ENCODE data around the gene PLCG1. TPM values are rescaled to one million over a fixed set of nuclear protein-coding genes. Genes with fewer than 3 reads are reported as not detected.

Gene PLCG1
- total RNA-seq, 1 donor from 2014 or later, result 460 TPM

GRCh38 chr20:41165001-41165882 lies 27.9 kb downstream of the PLCG1 start:
- intact Hi-C loops (cut with micrococcal nuclease), result no loop called here

- intact Hi-C loops (cut with micrococcal nuclease), result no loop called here
Observed at GRCh38 chr20:41166201-41167117, 29.1 kb downstream of the PLCG1 start.

- intact Hi-C loops (cut with micrococcal nuclease), result no loop called here
Observed at GRCh38 chr20:41167118-41167470, 29.8 kb downstream of the PLCG1 start.

GRCh38 chr20:41167481-41168253 lies 30.3 kb downstream of the PLCG1 start:
- intact Hi-C loops (cut with micrococcal nuclease), result no loop called here

GRCh38 chr20:41168281-41169161 lies 31.2 kb downstream of the PLCG1 start:
- intact Hi-C loops (cut with micrococcal nuclease), result no loop called here

GRCh38 chr20:41169162-41169690 lies 31.9 kb downstream of the PLCG1 start:
- intact Hi-C loops (cut with micrococcal nuclease), result no loop called here

GRCh38 chr20:41169791-41170351 lies 32.5 kb downstream of the PLCG1 start:
- intact Hi-C loops (cut with micrococcal nuclease), result loop anchor here (5.0 kb wide), 1 partner anchor 33 kb away; the partner anchor contains the start of gene PLCG1

GRCh38 chr20:41170386-41171105 lies 33.2 kb downstream of the PLCG1 start:
- intact Hi-C loops (cut with micrococcal nuclease), result loop anchor here (5.0 kb wide), 1 partner anchor 33 kb away; the partner anchor contains the start of gene PLCG1

GRCh38 chr20:41171736-41172295 lies 34.5 kb downstream of the PLCG1 start:
- intact Hi-C loops (cut with micrococcal nuclease), result loop anchor here (5.0 kb wide), 1 partner anchor 35 kb away; the partner anchor contains the start of gene PLCG1

- intact Hi-C loops (cut with micrococcal nuclease), result loop anchor here (1.0 to 5.0 kb wide), 4 partner anchors 35 to 204 kb away; partner anchors contain the start of genes LPIN3 and PLCG1
Observed at GRCh38 chr20:41172296-41173140, 35.2 kb downstream of the PLCG1 start.

- intact Hi-C loops (cut with micrococcal nuclease), result loop anchor here (1.0 to 5.0 kb wide), 4 partner anchors 36 to 205 kb away; partner anchors contain the start of genes LPIN3 and PLCG1
Observed at GRCh38 chr20:41173161-41173721, 35.9 kb downstream of the PLCG1 start.

- intact Hi-C loops (cut with micrococcal nuclease), result loop anchor here (1.0 to 5.0 kb wide), 4 partner anchors 37 to 206 kb away; partner anchors contain the start of genes LPIN3 and PLCG1
Observed at GRCh38 chr20:41173791-41174341, 36.5 kb downstream of the PLCG1 start.

GRCh38 chr20:41174373-41174772 lies 37.0 kb downstream of the PLCG1 start:
- intact Hi-C loops (cut with micrococcal nuclease), result loop anchor here (5.0 kb wide), 1 partner anchor 37 kb away; the partner anchor contains the start of gene PLCG1

GRCh38 chr20:41174782-41175181 lies 37.4 kb downstream of the PLCG1 start:
- intact Hi-C loops (cut with micrococcal nuclease), result loop anchor here (5.0 kb wide), 1 partner anchor 37 kb away; the partner anchor contains the start of gene PLCG1

- intact Hi-C loops (cut with micrococcal nuclease), result no loop called here
Observed at GRCh38 chr20:41175201-41175651, 37.9 kb downstream of the PLCG1 start.

- intact Hi-C loops (cut with micrococcal nuclease), result no loop called here
Observed at GRCh38 chr20:41175727-41176330, 38.5 kb downstream of the PLCG1 start.

Data from T-helper 1 cell treated with Interleukin-12 subunit alpha and Interleukin-12 subunit beta and Interleukin-4 antibody, amounts not matched to agents 30 ng/mL and 1 ng/mL, for 36 hours (primary cell).